Activated CD4-positive, alpha-beta memory T cell treated with anti-CD3 and anti-CD28 coated beads, Interleukin-2, amount 10 ng/mL, durations not matched to agents 7 days and 5 days (primary cell): ENCODE results near the gene ZKSCAN2. TPM values are rescaled to one million over a fixed set of nuclear protein-coding genes. Genes with fewer than 3 reads are reported as not detected.

Experiments
- CTCF ChIA-PET: fragments of 350-600 bp; sonication (Branson Sonifier 250); formaldehyde crosslinking; loops from one replicate; lab custom pipeline; 2021; ENCODE audit warnings: antibody characterized with exemption, inconsistent platforms; lab: Charles Lee
- POLR2A ChIA-PET: fragments of 350-600 bp; sonication (Branson Sonifier 250); formaldehyde crosslinking; loops from one replicate; lab custom pipeline; 2021; ENCODE audit warnings: antibody characterized with exemption; lab: Charles Lee
- DNase-seq: peaks from one replicate; pipeline ENCODE4 v3.0.0-alpha.2; 2020
- H3K27ac Mint-ChIP-seq: one replicate; pipeline ENCODE4 v1.8.0; 2021; ENCODE audit warnings: mild to moderate bottlenecking, mixed read lengths
- H3K27me3 Mint-ChIP-seq: one replicate; pipeline ENCODE4 v1.8.0; 2021; ENCODE audit warnings: mixed read lengths
- H3K36me3 Mint-ChIP-seq: one replicate; pipeline ENCODE4 v1.8.0; 2021; ENCODE audit warnings: low read depth, mixed read lengths
- H3K4me1 Mint-ChIP-seq: one replicate; pipeline ENCODE4 v1.8.0; 2021; ENCODE audit warnings: mixed read lengths
- H3K4me3 Mint-ChIP-seq: one replicate; pipeline ENCODE4 v1.8.0; 2021; ENCODE audit warnings: mild to moderate bottlenecking, mixed read lengths
- H3K9me3 Mint-ChIP-seq: one replicate; pipeline ENCODE4 v1.8.0; 2021; ENCODE audit warnings: mixed read lengths
- total RNA-seq, 2 experiments: library from RNA; stranded (reverse); gene quantifications; one replicate each; pipeline ENCODE4 v1.2.3, GENCODE V29; 2021

Gene ZKSCAN2
- total RNA-seq = 1 to 10 TPM; 4.1 to 4.3 TPM

GRCh38 chr16:25257470-25257955, at the start of gene ZKSCAN2:
TSS of gene ZKSCAN2 (minus strand) at chr16:25257845. CDS start at chr16:25257127, 718 bp downstream.
- Mint-ChIP-seq H3K9me3 (no peaks in the 10 kb centered on the region), H3K27me3 (no peaks in the 10 kb centered on the region), H3K27ac (peak within 1 kb of the TSS; percentile 93), H3K36me3 (peaks cover 37% of the 10 kb centered on the region), H3K4me1 (peaks cover 65% of the 10 kb centered on the region), H3K4me3 (peak within 1 kb of the TSS; percentile 90)
- POLR2A ChIA-PET = interaction anchor here (2.1 to 3.0 kb wide), 2 partner anchors 146 to 209 kb away, joined by 16 to 19 read pairs; partner anchors contain the start of gene LCMT1
- CTCF ChIA-PET = interaction anchor here (1.2 kb wide), 1 partner anchor 24 kb away, joined by 5 read pairs; no protein-coding TSS in a partner anchor
- peak; percentile 90 for DNase-seq

- Mint-ChIP-seq H3K4me1 (peaks cover 4% of the 10 kb centered on the region), H3K9me3 (no peaks in the 10 kb centered on the region), H3K27ac (no peak overlapping the region), H3K27me3 (peaks cover 2% of the 10 kb centered on the region), H3K36me3 (no peaks in the 10 kb centered on the region), H3K4me3 (no peak overlapping the region)
- ChIA-PET POLR2A (no interaction called here), CTCF (no interaction called here)
- DNase-seq = no peak
Observed at GRCh38 chr16:25299792-25300590, 42.3 kb upstream of the ZKSCAN2 start.

- Mint-ChIP-seq H3K4me1 (peaks cover 4% of the 10 kb centered on the region), H3K27me3 (peaks cover 2% of the 10 kb centered on the region), H3K9me3 (no peaks in the 10 kb centered on the region), H3K27ac (no peak overlapping the region), H3K36me3 (no peaks in the 10 kb centered on the region), H3K4me3 (no peak overlapping the region)
- DNase-seq = no peak
- POLR2A ChIA-PET = no interaction called here
- CTCF ChIA-PET = no interaction called here
Observed at GRCh38 chr16:25298165-25298872, 40.7 kb upstream of the ZKSCAN2 start.

GRCh38 chr16:25297151-25297787, 39.6 kb upstream of the ZKSCAN2 start:
- H3K27ac Mint-ChIP-seq = no peak overlapping the region
- CTCF ChIA-PET = interaction anchor here (1.2 kb wide), 1 partner anchor 64 kb away, joined by 4 read pairs; no protein-coding TSS in a partner anchor

GRCh38 chr16:25291580-25291979, 33.9 kb upstream of the ZKSCAN2 start:
- Mint-ChIP-seq H3K36me3 (no peaks in the 10 kb centered on the region), H3K9me3 (peaks cover 3% of the 10 kb centered on the region), H3K27ac (no peak overlapping the region), H3K4me1 (no peaks in the 10 kb centered on the region), H3K4me3 (no peak overlapping the region), H3K27me3 (no peaks in the 10 kb centered on the region)
- ChIA-PET POLR2A (no interaction called here), CTCF (interaction anchor here (0.6 kb wide), 1 partner anchor 94 kb away, joined by 6 read pairs; no protein-coding TSS in a partner anchor)
- no peak for DNase-seq

More at GRCh38 chr16:25297151-25297787, 39.6 kb upstream of the ZKSCAN2 start:
- H3K27me3 Mint-ChIP-seq = peaks cover 2% of the 10 kb centered on the region
- no peaks in the 10 kb centered on the region for H3K36me3 Mint-ChIP-seq
- H3K9me3 Mint-ChIP-seq = no peaks in the 10 kb centered on the region
- POLR2A ChIA-PET = no interaction called here
- H3K4me3 Mint-ChIP-seq = no peak overlapping the region
- no peak for DNase-seq
- peaks cover 4% of the 10 kb centered on the region for H3K4me1 Mint-ChIP-seq

- CTCF ChIA-PET = no interaction called here
- H3K36me3 Mint-ChIP-seq = no peaks in the 10 kb centered on the region
- DNase-seq = no peak
- H3K4me1 Mint-ChIP-seq = no peaks in the 10 kb centered on the region
- H3K27ac Mint-ChIP-seq = no peak overlapping the region
- H3K27me3 Mint-ChIP-seq = no peaks in the 10 kb centered on the region
- H3K9me3 Mint-ChIP-seq = peaks cover 3% of the 10 kb centered on the region
- POLR2A ChIA-PET = no interaction called here
- no peak overlapping the region for H3K4me3 Mint-ChIP-seq
Observed at GRCh38 chr16:25289466-25289865, 31.8 kb upstream of the ZKSCAN2 start.

GRCh38 chr16:25279491-25279890, 21.8 kb upstream of the ZKSCAN2 start:
- CTCF ChIA-PET = no interaction called here

GRCh38 chr16:25271421-25271820, 13.8 kb upstream of the ZKSCAN2 start:
- ChIA-PET CTCF (no interaction called here), POLR2A (no interaction called here)
- no peaks in the 10 kb centered on the region for H3K27me3 Mint-ChIP-seq
- H3K4me3 Mint-ChIP-seq = no peak overlapping the region
- H3K9me3 Mint-ChIP-seq = no peaks in the 10 kb centered on the region
- H3K36me3 Mint-ChIP-seq = peaks cover 2% of the 10 kb centered on the region
- DNase-seq = no peak
- no peaks in the 10 kb centered on the region for H3K4me1 Mint-ChIP-seq
- H3K27ac Mint-ChIP-seq = no peak overlapping the region

More at GRCh38 chr16:25279491-25279890, 21.8 kb upstream of the ZKSCAN2 start:
- Mint-ChIP-seq H3K27me3 (peaks cover 2% of the 10 kb centered on the region), H3K4me3 (no peak overlapping the region), H3K36me3 (no peaks in the 10 kb centered on the region), H3K9me3 (no peaks in the 10 kb centered on the region), H3K27ac (no peak overlapping the region), H3K4me1 (no peaks in the 10 kb centered on the region)
- DNase-seq = no peak
- POLR2A ChIA-PET = no interaction called here

- Mint-ChIP-seq H3K27me3 (no peaks in the 10 kb centered on the region), H3K36me3 (peaks cover 10% of the 10 kb centered on the region), H3K4me3 (no peak overlapping the region), H3K4me1 (peaks cover 1% of the 10 kb centered on the region), H3K9me3 (no peaks in the 10 kb centered on the region), H3K27ac (no peak overlapping the region)
- no peak for DNase-seq
- POLR2A ChIA-PET = interaction anchor here (1.8 kb wide), 1 partner anchor 12 kb away, joined by 5 read pairs; no protein-coding TSS in a partner anchor
- CTCF ChIA-PET = interaction anchor here (1.2 kb wide), 1 partner anchor 47 kb away, joined by 3 read pairs; no protein-coding TSS in a partner anchor
Observed at GRCh38 chr16:25270577-25270976, 12.9 kb upstream of the ZKSCAN2 start.

- no peaks in the 10 kb centered on the region for H3K9me3 Mint-ChIP-seq
- POLR2A ChIA-PET = interaction anchor here (1.8 kb wide), 1 partner anchor 11 kb away, joined by 5 read pairs; no protein-coding TSS in a partner anchor
- H3K27me3 Mint-ChIP-seq = no peaks in the 10 kb centered on the region
- DNase-seq = no peak
- H3K27ac Mint-ChIP-seq = no peak overlapping the region
- H3K4me1 Mint-ChIP-seq = peaks cover 1% of the 10 kb centered on the region
- peaks cover 13% of the 10 kb centered on the region for H3K36me3 Mint-ChIP-seq
- no peak overlapping the region for H3K4me3 Mint-ChIP-seq
- CTCF ChIA-PET = interaction anchor here (1.2 kb wide), 1 partner anchor 46 kb away, joined by 3 read pairs; no protein-coding TSS in a partner anchor
Observed at GRCh38 chr16:25269879-25270278, 12.2 kb upstream of the ZKSCAN2 start.

GRCh38 chr16:25265968-25266367, 8.3 kb upstream of the ZKSCAN2 start:
- Mint-ChIP-seq H3K4me1 (peaks cover 10% of the 10 kb centered on the region), H3K36me3 (peaks cover 40% of the 10 kb centered on the region), H3K9me3 (no peaks in the 10 kb centered on the region), H3K4me3 (no peak overlapping the region), H3K27me3 (no peaks in the 10 kb centered on the region), H3K27ac (no peak overlapping the region)
- POLR2A ChIA-PET = interaction anchor here (0.6 kb wide), 1 partner anchor 138 kb away, joined by 3 read pairs; no protein-coding TSS in a partner anchor
- CTCF ChIA-PET = interaction anchor here (0.7 to 3.7 kb wide), 3 partner anchors 10 to 41 kb away, joined by 3 to 12 read pairs (median 6); no protein-coding TSS in a partner anchor
- no peak for DNase-seq

GRCh38 chr16:25264597-25264996, 7.0 kb upstream of the ZKSCAN2 start:
- ChIA-PET POLR2A (no interaction called here), CTCF (interaction anchor here (0.7 to 1.4 kb wide), 2 partner anchors 39 kb away, joined by 3 to 6 read pairs; no protein-coding TSS in a partner anchor)
- DNase-seq = no peak
- H3K9me3 Mint-ChIP-seq = no peaks in the 10 kb centered on the region
- no peak overlapping the region for H3K27ac Mint-ChIP-seq
- H3K27me3 Mint-ChIP-seq = no peaks in the 10 kb centered on the region
- H3K36me3 Mint-ChIP-seq = peaks cover 47% of the 10 kb centered on the region
- no peak overlapping the region for H3K4me3 Mint-ChIP-seq
- peaks cover 21% of the 10 kb centered on the region for H3K4me1 Mint-ChIP-seq
